Subcutaneous abdominal adipose tissue (tissue), 5 donors: ENCODE data around the gene IL6.
"Not testable (repeated sequence)": the region's sequence is repeated elsewhere in the genome, so short reads cannot be mapped to it uniquely, and the experiment has no call there.

Source experiments
- H3K27ac ChIP-seq: one replicate; pipeline ENCODE4 v1.7.0; 2013; ENCODE audit warnings: low read depth, mild to moderate bottlenecking, inconsistent platforms, low read length, moderate library complexity
- H3K27me3 ChIP-seq, 5 donors: one replicate each; pipeline ENCODE4 v1.7.0; 2013; ENCODE audit warnings: low read length in 5 of 5, inconsistent platforms in 1 of 5; ENCODE audit not compliant: control insufficient read depth in 5 of 5, insufficient read depth in 4 of 5
- H3K36me3 ChIP-seq, 5 donors: one replicate each; pipeline ENCODE4 v1.7.0; 2013; ENCODE audit warnings: low read length in 5 of 5; ENCODE audit not compliant: control insufficient read depth in 5 of 5, insufficient read depth in 5 of 5
- H3K4me1 ChIP-seq, 5 donors: one replicate each; pipeline ENCODE4 v1.7.0; 2013; ENCODE audit warnings: low read length in 5 of 5, mild to moderate bottlenecking in 3 of 5, moderate library complexity in 1 of 5; ENCODE audit not compliant: control insufficient read depth in 5 of 5, insufficient read depth in 5 of 5
- H3K4me3 ChIP-seq, 5 donors: one replicate each; pipeline ENCODE4 v1.7.0; 2013; ENCODE audit warnings: low read length in 5 of 5, low read depth in 1 of 5
- H3K9ac ChIP-seq, 5 donors: one replicate each; pipeline ENCODE4 v1.7.0; 2013; ENCODE audit warnings: low read length in 5 of 5, mild to moderate bottlenecking in 4 of 5, moderate library complexity in 3 of 5
- H3K9me3 ChIP-seq, 5 donors: one replicate each; pipeline ENCODE4 v1.7.0; 2013; ENCODE audit warnings: low read length in 5 of 5; ENCODE audit not compliant: control insufficient read depth in 5 of 5
- donor health status: healthy.
- donor health status: healthy.
- donor health status: healthy.
- donor health status: healthy.
- donor health status: healthy.

IL6 gene

DNA sequence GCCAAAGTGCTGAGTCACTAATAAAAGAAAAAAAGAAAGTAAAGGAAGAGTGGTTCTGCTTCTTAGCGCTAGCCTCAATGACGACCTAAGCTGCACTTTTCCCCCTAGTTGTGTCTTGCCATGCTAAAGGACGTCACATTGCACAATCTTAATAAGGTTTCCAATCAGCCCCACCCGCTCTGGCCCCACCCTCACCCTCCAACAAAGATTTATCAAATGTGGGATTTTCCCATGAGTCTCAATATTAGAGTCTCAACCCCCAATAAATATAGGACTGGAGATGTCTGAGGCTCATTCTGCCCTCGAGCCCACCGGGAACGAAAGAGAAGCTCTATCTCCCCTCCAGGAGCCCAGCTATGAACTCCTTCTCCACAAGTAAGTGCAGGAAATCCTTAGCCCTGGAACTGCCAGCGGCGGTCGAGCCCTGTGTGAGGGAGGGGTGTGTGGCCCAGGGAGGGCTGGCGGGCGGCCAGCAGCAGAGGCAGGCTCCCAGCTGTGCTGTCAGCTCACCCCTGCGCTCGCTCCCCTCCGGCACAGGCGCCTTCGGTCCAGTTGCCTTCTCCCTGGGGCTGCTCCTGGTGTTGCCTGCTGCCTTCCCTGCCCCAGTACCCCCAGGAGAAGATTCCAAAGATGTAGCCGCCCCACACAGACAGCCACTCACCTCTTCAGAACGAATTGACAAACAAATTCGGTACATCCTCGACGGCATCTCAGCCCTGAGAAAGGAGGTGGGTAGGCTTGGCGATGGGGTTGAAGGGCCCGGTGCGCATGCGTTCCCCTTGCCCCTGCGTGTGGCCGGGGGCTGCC lies at the start of gene IL6:
IL6 (plus strand) TSS at position 294 of the 807 bp plus-strand sequence; CDS start at position 357, 63 bp downstream.
- Histone ChIP-seq H3K27me3 (no peaks in the 10 kb centered on the region), H3K4me1 (peaks cover 11 to 57% (median 46%) of the 10 kb centered on the region in 5 donors), H3K4me3 (peak within 1 kb of the TSS; percentile 45 to 69 (median 63)), H3K9ac (peak within 1 kb of the TSS in 4 of 5 donors; percentile 18 to 78 (median 62)), H3K9me3 (no peaks in the 10 kb centered on the region), H3K36me3 (peaks cover 0 to 3% (median 0%) of the 10 kb centered on the region in 5 donors), H3K27ac (peak within 1 kb of the TSS; percentile 70)

DNA sequence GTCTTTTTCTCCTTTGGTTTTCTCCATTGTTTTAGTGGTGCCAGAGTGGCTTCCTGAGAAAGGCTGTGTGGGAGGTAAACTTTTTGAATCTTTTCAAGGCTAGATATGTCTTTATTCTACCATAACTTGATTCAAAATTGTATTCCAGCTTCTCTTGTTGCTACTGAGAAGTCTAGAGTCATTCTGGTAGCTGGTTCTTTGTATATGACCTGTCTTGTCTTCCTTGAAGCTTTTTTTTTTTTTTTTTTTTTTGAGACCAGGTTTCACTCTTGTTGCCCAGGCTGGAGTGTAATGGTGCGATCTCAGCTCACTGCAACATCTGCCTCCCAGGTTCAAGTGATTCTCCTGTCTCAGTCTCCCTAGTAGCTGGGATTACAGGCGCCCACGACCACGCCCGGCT lies 49.7 kb upstream of the IL6 start:
- not testable (repeated sequence) for H3K4me1 ChIP-seq, H3K4me3 ChIP-seq, H3K27ac ChIP-seq, H3K27me3 ChIP-seq, H3K9ac ChIP-seq, H3K36me3 ChIP-seq, H3K9me3 ChIP-seq

DNA sequence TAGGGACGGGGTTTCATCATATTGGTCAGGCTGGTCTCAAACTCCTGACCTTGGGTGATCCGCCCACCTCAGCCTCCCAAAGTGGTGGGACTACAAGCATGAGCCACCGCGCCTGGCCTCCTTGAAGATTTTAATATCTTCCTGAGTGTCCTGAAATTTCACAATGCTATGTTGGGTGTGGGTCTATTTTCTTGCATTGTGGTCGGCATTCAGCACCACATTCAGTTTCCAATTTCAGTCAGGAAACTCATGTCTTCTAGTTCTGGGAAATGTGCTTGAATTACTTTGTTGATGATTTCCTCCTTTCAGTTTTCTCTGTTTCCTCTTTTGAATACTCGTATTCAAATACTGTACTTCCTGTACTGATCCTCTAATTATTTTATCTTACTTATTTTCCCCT lies 49.3 kb upstream of the IL6 start:
- Histone ChIP-seq H3K4me3 (no peak overlapping the region), H3K27me3 (no peaks in the 10 kb centered on the region), H3K36me3 (no peaks in the 10 kb centered on the region), H3K9ac (no peak overlapping the region), H3K9me3 (no peaks in the 10 kb centered on the region), H3K4me1 (peaks cover 0 to 4% (median 1%) of the 10 kb centered on the region in 5 donors), H3K27ac (no peak overlapping the region)

- H3K27ac ChIP-seq = no peak overlapping the region
- no peaks in the 10 kb centered on the region for H3K36me3 ChIP-seq
- H3K9me3 ChIP-seq = no peaks in the 10 kb centered on the region
- no peaks in the 10 kb centered on the region for H3K27me3 ChIP-seq
- H3K4me1 ChIP-seq = peaks cover 0 to 3% (median under 1%) of the 10 kb centered on the region in 5 donors
- no peak overlapping the region for H3K4me3 ChIP-seq
- no peak overlapping the region for H3K9ac ChIP-seq
These were observed 46.5 kb upstream of the IL6 start for GRCh38 chr7:22680482-22680911.

DNA sequence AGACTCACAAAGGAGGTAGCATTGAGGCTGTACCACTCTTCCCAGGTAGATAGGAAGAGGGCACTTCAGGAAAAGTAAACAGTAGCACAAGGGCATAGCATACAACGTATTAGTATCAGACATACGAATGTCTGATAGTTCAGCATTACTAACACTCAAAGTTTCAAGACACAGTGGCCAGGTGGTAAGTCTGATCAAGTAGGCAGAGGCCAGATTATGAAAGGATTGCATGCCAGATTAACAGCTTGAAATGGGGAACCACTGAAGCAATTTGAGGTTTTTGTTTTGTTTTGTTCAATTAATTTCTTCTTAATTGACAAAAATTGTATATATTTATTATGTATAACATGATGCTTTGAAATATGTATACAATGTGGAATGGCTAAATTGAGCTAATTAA lies 45.7 kb upstream of the IL6 start:
- H3K36me3 ChIP-seq = no peaks in the 10 kb centered on the region
- H3K27me3 ChIP-seq = no peaks in the 10 kb centered on the region
- H3K9ac ChIP-seq = no peak overlapping the region
- H3K4me1 ChIP-seq = peaks cover 0 to under 1% (median 0%) of the 10 kb centered on the region in 5 donors
- no peak overlapping the region for H3K27ac ChIP-seq
- H3K9me3 ChIP-seq = no peaks in the 10 kb centered on the region
- H3K4me3 ChIP-seq = no peak overlapping the region

- Histone ChIP-seq H3K4me3 (no peak overlapping the region), H3K27ac (no peak overlapping the region), H3K9me3 (no peaks in the 10 kb centered on the region), H3K9ac (no peak overlapping the region), H3K4me1 (peaks cover 0 to 5% (median 4%) of the 10 kb centered on the region in 5 donors), H3K36me3 (no peaks in the 10 kb centered on the region), H3K27me3 (no peaks in the 10 kb centered on the region)
These were observed 44.9 kb upstream of the IL6 start for GRCh38 chr7:22681852-22682657.

DNA sequence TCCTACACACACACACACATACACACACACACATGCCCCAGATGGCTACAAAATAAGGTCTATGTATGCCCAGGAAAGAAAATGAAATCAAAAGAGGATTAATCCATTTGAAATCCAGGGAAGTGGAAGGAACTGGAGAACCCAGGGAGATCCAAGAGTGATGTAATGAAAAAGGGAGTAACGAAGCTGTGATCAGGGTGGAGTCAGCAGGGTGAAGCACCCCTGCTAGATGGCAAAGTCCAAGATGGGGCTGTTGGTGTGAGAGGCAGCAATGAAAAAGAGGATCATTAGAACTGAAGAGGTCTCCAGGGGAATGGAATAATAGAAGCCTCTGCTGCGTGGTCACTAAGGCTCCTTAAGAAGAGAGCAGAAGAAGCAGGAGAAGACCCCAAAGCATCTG lies 43.6 kb upstream of the IL6 start:
- Histone ChIP-seq H3K9ac (no peak overlapping the region), H3K27me3 (no peaks in the 10 kb centered on the region), H3K9me3 (no peaks in the 10 kb centered on the region), H3K27ac (no peak overlapping the region), H3K4me1 (peaks cover 0 to 11% (median 4%) of the 10 kb centered on the region in 5 donors), H3K36me3 (no peaks in the 10 kb centered on the region), H3K4me3 (no peak overlapping the region)

DNA sequence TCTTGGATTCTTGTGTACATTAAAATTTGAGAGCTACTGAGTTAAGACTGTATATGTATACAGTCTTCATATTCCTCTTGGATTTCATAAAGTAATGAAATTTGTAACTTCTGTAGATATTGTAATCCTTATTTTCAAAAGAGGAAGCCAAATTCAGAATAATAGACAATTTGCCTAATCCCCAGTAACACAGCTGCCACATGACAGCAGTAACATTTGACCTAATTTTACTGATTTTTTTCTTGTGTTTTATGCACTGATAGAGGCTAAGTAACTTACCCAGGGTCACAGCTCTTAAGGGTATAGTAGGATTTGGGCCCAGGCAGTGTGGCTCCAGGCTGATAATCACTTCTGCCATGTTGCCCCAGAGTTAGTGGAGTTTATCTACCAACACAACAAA lies 40.4 kb upstream of the IL6 start:
- peaks cover 0 to 11% (median 4%) of the 10 kb centered on the region in 5 donors for H3K4me1 ChIP-seq

DNA sequence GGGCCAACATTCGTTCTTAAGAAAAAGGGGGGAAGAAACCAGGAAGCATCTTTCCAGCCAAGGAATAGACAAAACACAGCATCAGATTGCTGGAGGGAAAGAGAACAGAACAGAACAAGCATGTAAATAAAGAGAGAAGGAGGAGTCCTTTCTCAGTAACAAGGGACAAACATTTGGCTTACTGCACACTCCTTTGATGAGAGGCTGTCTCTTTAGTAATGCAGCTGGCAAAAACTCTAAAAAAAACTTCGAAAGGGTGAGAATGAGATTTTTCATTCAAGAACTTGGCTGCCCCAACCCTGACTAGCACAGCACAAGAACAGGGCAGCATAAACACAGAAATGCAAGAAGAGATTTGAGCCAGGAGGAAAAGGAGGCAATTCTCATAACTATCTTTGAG lies 38.9 kb upstream of the IL6 start:
- H3K36me3 ChIP-seq = no peaks in the 10 kb centered on the region
- H3K9me3 ChIP-seq = no peaks in the 10 kb centered on the region
- no peak overlapping the region for H3K4me3 ChIP-seq

More for the DNA sequence above, 40.4 kb upstream of the IL6 start:
- H3K4me3 ChIP-seq = no peak overlapping the region
- no peaks in the 10 kb centered on the region for H3K27me3 ChIP-seq
- no peak overlapping the region for H3K9ac ChIP-seq
- no peak overlapping the region for H3K27ac ChIP-seq
- no peaks in the 10 kb centered on the region for H3K36me3 ChIP-seq
- no peaks in the 10 kb centered on the region for H3K9me3 ChIP-seq

GRCh38 chr7:22688934-22689333 lies 38.1 kb upstream of the IL6 start:
- not testable (repeated sequence) for H3K36me3 ChIP-seq, H3K27ac ChIP-seq, H3K4me3 ChIP-seq, H3K9ac ChIP-seq, H3K9me3 ChIP-seq, H3K27me3 ChIP-seq
- H3K4me1 ChIP-seq = peaks cover 0 to 11% (median 4%) of the 10 kb centered on the region in 5 donors

More for the DNA sequence above, 38.9 kb upstream of the IL6 start:
- H3K4me1 ChIP-seq = peaks cover 0 to 11% (median 4%) of the 10 kb centered on the region in 5 donors
- H3K27ac ChIP-seq = no peak overlapping the region
- no peaks in the 10 kb centered on the region for H3K27me3 ChIP-seq
- no peak overlapping the region for H3K9ac ChIP-seq
